ENCODE data around the gene SELENOM.
"Not testable (repeated sequence)": the region's sequence is repeated elsewhere in the genome, so short reads cannot be mapped to it uniquely, and the experiment has no call there.

Gene SELENOM

GRCh38 chr22:31080164-31080847 lies 27.1 kb downstream of the SELENOM start:
- no peak for TF ChIP-seq CTCF (IDR thresholded peaks at IDR 0.05)
- intact Hi-C loops (cut with DNase I; ENCODE audit: low total_unique reads), result loop anchor here (5.0 kb wide), 1 partner anchor 43 kb away; no protein-coding TSS in a partner anchor
- peak overlapping the region; percentile 90 to 92 for H3K4me3 ChIP-seq
- peaks cover 17 to 21% (median 20%) of the 10 kb centered on the region in 3 donors for H3K36me3 ChIP-seq
- H3K27ac ChIP-seq, result peak overlapping the region; percentile 99 to 100
- H3K4me1 ChIP-seq, result peaks cover 0 to 51% (median 35%) of the 10 kb centered on the region in 4 donors
- H3K27me3 ChIP-seq, result no peaks in the 10 kb centered on the region
- H3K9me3 ChIP-seq, result no peaks in the 10 kb centered on the region
- DNase-seq, result no peak

- Histone ChIP-seq H3K36me3 (peaks cover 13 to 14% (median 13%) of the 10 kb centered on the region in 3 donors), H3K27me3 (no peaks in the 10 kb centered on the region), H3K4me1 (peaks cover 0 to 56% (median 32%) of the 10 kb centered on the region in 4 donors), H3K27ac (peak overlapping the region; percentile 11 to 99), H3K9me3 (no peaks in the 10 kb centered on the region), H3K4me3 (no peak overlapping the region)
- DNase-seq, result no peak
- intact Hi-C loops (cut with DNase I; ENCODE audit: low total_unique reads), result no loop called here
- TF ChIP-seq CTCF (IDR thresholded peaks at IDR 0.05), result no peak
These were observed 28.2 kb downstream of the SELENOM start for GRCh38 chr22:31079095-31079642.

GRCh38 chr22:31078389-31078788 lies 29.0 kb downstream of the SELENOM start:
- H3K27me3 ChIP-seq; intact Hi-C loops (cut with DNase I; ENCODE audit: low total_unique reads): not testable (repeated sequence)

GRCh38 chr22:31077681-31078080 lies 29.7 kb downstream of the SELENOM start:
- Histone ChIP-seq H3K4me1 (peaks cover 0 to 41% (median 19%) of the 10 kb centered on the region in 4 donors), H3K27me3 (no peaks in the 10 kb centered on the region), H3K4me3 (no peak overlapping the region), H3K36me3 (no peaks in the 10 kb centered on the region), H3K27ac (peak overlapping the region; percentile 11 to 99), H3K9me3 (no peaks in the 10 kb centered on the region)
- DNase-seq, result no peak
- intact Hi-C loops (cut with DNase I; ENCODE audit: low total_unique reads), result no loop called here
- TF ChIP-seq CTCF (IDR thresholded peaks at IDR 0.05), result no peak

More at GRCh38 chr22:31078389-31078788, 29.0 kb downstream of the SELENOM start:
- H3K27ac ChIP-seq, result peak overlapping the region; percentile 11 to 99
- not testable (repeated sequence) for H3K36me3 ChIP-seq, H3K4me3 ChIP-seq, DNase-seq, H3K9me3 ChIP-seq
- H3K4me1 ChIP-seq, result peaks cover 0 to 48% (median 25%) of the 10 kb centered on the region in 4 donors

GRCh38 chr22:31075961-31076360 lies 31.4 kb downstream of the SELENOM start:
- Histone ChIP-seq H3K27me3 (no peaks in the 10 kb centered on the region), H3K4me3 (no peak overlapping the region), H3K4me1 (peaks cover 0 to 41% (median 16%) of the 10 kb centered on the region in 4 donors), H3K36me3 (no peaks in the 10 kb centered on the region), H3K27ac (peak overlapping the region; percentile 82 to 89), H3K9me3 (no peaks in the 10 kb centered on the region)
- intact Hi-C loops (cut with DNase I; ENCODE audit: low total_unique reads), result no loop called here
- DNase-seq, result peak; percentile 91 to 98
- no peak for TF ChIP-seq CTCF (IDR thresholded peaks at IDR 0.05)

- H3K4me3 ChIP-seq; H3K36me3 ChIP-seq; DNase-seq; intact Hi-C loops (cut with DNase I; ENCODE audit: low total_unique reads); H3K9me3 ChIP-seq; H3K27me3 ChIP-seq: not testable (repeated sequence)
- peak overlapping the region in 1 of 2 donors; percentile 89 for H3K27ac ChIP-seq
- peaks cover 0 to 29% (median 9%) of the 10 kb centered on the region in 4 donors for H3K4me1 ChIP-seq
These were observed 33.7 kb downstream of the SELENOM start for GRCh38 chr22:31073545-31074145.

GRCh38 chr22:31073125-31073524 lies 34.2 kb downstream of the SELENOM start:
- DNase-seq; intact Hi-C loops (cut with DNase I; ENCODE audit: low total_unique reads); H3K9me3 ChIP-seq; H3K27ac ChIP-seq; H3K4me3 ChIP-seq; H3K36me3 ChIP-seq; H3K27me3 ChIP-seq: not testable (repeated sequence)
- H3K4me1 ChIP-seq, result peaks cover 0 to 24% (median 9%) of the 10 kb centered on the region in 4 donors

- H3K9me3 ChIP-seq; H3K36me3 ChIP-seq; H3K4me1 ChIP-seq; H3K27ac ChIP-seq; DNase-seq; intact Hi-C loops (cut with DNase I; ENCODE audit: low total_unique reads); H3K27me3 ChIP-seq; H3K4me3 ChIP-seq: not testable (repeated sequence)
These were observed 37.6 kb downstream of the SELENOM start for GRCh38 chr22:31069691-31070314.
